H4 (cell line): ENCODE measurements around the gene SOX13. TPM values are rescaled to one million over a fixed set of nuclear protein-coding genes. Genes with fewer than 3 reads are reported as not detected.

Experiments
- DNase-seq: peaks from one replicate; pipeline ENCODE4 v3.0.0-alpha.2; 2015; ENCODE audit warnings: low spot score
- total RNA-seq: library from RNA; depleted of rRNA; stranded (reverse); fragments of >200 nt; shearing (Covaris generic); gene quantifications from 2 replicates; pipeline ENCODE4 v1.2.3, GENCODE V29; 2014

Gene SOX13
- total RNA-seq, 1 experiment from 2014 or later = 1.4 TPM

DNA sequence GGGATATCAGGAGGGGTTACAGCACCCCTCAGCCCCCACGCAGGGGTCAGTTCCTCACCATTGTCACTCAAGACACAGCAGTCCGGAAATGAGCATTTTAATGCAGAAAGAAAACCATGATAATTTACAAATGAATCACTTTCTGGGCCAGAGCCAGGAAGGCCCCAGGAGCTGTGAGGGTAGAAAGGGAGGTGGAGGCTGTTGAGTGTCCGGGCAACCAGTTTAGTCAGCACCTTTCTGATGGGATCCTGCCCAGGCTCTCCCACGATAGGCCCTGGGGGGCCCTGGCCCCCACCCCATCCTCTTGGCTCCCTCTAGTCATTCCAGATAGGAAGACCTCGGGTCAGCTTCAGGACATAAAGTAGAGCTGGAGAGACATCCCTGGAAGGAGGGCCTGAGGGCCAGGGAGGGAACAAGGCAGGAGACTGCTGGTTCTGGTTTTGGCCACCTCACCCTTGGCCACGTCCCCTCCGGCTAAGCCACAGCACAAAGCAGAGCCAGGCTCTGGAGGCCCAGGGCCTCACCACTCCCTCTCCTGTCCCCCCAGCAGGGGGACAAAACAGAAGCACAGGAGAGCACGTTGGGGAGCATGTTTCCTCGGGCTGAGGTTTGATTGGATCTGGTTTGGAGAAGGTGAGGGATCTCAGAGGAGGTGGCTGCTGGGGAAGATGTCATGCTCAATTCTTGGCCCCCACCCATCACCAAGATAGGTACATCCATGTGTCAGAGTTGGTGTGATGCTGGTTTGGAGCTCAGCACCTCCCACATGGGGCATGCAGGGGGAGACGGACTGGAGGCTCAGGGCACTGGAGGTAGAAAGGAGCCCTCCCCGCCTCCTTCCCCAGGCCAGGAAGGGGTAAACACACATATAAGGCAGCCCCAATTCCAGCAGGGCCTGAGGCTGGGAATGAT, 58.3 kb downstream of the SOX13 start:
- peak; percentile 73 for DNase-seq

DNA sequence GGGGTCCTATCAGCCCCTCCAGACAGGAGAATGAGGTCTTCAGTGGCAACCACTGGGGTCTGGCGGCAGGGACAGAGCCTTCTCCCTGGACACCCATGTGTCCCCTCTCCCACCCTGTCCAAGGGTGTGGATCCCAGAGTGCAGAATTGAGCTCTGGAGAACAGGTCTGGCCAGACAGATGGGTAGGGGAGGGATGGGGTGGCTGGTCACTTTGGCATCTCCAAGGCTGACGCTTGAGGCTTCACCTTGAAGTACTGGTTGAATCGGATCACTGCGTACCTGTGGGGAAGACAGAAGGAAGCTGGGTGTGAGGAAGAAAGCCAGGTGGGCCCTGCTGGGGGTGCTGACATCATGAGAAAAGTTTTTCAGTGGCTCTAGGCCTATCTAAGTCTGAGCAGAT, 59.1 kb downstream of the SOX13 start:
- no peak for DNase-seq

DNA sequence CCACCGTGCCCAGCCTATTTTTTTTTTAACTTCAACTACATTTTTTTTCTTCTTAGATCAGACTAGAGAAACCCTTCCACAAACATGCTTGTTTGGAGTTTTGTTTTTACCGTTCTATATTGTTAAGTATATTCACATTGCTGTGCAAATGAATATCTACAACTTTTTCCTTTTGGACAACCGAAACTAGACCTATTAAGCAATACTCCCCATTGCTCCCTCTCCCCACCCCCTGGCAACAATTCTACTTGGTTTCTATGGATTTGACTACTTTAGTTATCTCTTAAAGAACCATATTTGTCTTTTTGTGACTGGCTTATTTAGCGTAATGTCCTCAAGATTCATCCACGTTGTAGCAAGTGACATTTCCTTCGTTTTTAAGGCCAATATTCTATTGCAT, 59.8 kb downstream of the SOX13 start:
- no peak for DNase-seq

DNA sequence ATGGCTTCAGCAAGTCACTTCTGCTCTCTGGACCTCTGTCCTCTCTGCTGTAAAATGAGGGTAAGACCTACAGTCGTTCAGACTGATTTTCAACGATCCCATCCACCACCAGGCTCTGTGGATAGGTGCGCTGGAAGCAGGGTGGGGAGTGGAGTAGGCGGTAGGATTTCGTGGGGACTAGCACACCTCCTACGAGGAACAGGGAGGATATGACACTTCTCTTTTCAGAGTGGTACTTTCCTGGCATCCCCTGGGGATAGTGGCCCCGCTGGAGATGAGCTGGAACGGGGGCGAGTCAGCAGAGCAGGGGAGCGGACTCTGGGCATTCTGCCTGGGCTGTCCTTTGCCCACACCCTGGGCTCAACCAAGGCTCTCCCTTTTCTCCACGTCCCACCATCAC, 61.2 kb downstream of the SOX13 start:
- DNase-seq = no peak

DNA sequence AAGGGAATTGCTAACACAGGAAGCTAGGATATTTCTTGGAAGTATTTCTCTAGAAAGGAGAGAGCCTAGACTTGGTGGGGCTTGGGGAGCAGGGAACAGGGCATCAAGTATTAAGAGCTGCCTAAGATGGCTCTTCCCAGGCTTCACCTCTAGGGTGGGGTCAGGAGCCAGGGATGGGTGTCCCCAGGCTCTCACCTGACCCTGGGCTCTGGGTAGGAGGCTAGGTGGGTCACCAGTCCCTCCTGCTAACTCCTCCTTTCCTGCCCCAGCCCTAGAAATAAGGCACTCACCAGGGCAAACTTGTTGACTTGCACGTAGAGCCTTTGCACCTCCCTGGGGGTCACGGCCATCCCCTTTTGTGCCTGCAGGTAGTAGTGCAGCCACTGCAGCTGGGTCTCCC, 63.9 kb downstream of the SOX13 start:
- DNase-seq = no peak

DNA sequence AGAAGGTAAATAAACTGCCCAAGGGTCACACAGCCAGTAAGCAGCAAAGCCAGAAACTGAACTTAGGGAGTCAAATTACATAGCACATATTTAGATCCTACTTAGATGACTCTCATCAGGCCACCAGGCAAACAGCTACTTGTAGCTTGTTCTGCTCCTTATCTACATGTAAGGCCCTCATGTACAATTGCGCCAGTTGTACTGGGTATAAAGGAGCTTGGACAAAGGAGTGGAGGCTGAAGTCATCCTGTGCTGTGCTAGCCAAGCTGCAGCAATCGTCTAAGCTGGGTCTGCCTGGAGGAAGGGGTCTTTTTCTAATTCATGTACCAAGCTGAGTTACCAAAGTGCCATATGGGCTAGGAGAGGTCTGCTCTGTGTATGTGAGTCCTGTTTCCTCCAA, 66.2 kb downstream of the SOX13 start:
- DNase-seq = no peak

DNA sequence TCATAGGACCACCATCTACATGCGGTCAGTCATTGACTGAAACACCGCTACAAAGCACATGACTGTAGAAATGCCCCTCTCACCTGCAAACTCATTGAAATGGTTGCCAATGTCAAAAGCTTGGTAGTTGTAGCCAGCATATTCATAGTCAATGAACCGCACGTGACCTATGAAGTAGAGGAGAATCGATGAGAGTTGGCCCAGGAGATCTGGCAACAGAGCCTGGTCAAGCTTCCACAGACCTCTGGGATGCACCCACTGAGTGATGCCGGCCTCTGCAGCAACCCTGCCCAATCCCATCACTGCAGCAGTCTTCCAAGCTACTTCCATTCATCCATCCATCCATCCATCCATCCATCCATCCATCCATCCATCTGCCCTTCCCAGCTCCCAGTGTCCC, 67.0 kb downstream of the SOX13 start:
- DNase-seq = no peak

DNA sequence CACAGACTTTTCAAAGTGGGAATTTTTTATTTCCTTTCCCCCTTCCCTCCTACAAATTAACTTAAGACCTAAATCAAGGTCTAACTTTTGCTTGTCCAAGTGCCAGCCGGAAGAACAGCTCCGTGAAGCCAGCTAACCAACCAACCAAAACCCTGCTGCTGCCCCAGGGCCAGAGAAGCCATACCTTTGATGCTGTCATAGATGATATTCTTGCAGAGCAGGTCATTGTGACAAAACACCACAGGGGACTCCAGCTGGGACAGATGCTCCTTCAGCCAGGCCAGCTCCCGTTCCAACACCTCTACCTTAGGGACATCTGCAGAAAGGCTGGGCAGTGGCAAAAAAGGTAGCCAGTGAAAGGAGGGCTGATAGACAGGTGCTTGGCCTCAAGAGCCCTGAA, 68.2 kb downstream of the SOX13 start:
- no peak for DNase-seq

DNA sequence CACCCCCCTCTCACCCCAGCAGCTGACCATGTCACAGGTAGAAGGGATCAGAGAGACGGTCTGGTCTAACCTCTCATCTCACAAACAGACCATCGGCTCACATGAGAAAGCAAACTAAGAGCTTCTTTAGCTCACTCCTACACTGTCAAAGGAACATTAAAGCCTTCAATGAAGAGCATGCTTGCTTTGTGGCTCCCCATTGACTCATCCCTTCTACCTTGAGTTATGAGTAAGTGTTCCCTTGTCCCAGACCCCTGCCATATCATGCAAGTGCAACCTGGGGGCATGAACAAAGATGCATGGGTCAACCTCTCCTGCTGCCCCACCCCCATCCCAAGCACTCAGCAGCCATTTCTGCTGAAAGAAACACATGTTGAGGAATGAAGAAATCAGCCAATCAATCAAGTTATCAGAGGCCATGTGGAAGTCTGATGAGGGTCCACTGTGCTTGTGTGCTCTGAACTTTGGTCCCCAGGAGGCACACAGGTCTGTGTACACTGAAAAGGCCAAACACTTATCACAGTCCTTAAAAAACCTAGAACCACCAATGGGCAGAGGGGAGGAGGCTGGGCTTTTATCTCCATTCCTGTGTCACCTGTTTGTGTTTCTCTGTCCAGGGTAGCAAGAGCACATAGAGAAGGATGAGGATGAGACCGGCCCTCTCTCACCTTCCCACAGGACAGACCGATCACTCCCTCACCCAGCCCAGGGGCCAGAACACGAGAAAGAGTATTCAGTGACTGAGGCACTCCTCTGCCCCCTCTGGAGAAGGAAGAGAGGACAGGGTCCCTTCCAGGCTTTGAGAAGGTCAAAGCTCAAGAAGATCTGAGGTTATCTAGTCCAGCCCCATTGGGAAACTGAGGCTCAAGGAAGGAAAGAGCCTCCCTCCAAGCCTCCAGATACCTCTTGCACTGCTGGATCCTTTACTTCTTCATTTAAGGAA, 69.4 kb downstream of the SOX13 start:
- no peak for DNase-seq

DNA sequence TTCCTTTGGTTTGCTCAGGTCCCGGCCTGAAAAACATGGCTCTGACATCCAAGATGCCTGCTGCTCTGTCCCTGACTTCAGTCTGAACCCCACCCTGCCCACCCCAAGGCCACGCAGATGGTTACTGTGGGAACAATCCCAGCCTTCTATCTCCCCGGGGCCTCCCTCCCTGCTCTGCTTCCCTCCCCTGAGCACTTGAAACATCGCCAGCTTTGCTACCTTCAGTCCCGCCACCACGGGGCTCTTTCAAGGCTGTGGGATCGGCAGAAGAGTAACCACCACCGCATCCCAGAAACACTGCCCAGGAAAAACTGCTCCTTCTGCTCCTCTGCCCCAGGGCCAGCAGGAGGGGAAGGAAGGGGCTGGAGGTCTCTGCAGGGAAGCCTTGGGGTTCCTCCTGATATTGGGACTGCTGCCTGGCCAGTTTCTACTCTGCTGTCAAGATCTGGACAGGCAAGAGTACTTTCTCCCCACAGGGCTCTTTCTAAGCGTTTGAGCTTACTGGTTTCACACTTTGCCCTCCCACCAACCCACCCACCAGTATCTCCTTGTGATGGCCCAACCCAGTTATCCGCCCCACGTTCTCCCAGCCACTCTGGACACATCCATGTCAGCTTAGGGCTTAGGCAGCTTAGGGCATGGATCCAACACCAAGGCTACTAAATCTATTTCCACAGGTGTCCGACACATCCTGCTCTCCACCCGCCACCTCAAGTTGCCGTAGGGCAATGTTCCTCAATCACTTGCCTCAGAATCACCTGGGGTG, 70.5 kb downstream of the SOX13 start:
- no peak for DNase-seq

DNA sequence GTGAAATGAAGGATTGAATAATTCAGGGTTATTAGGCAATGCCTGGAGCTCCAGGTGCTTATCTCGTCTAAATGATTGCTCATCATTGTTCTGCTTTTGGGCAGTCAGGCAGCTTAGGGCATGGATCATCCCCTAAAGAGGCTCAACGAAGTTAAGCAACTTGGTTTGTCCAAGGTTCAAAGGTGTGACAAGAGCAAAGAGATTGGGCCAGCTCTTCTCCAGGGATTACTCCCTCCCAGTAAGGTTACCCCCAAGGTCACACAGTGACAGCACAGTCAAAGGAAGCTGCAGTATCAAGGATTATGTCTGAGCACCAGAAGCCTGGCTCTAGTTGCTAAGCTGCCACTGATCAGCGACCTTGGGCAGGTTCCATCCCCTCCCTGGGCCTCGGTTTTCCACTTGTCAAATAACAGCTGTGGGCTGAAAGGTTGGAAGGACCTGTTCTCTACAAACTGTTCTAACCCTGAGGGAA, 72.2 kb downstream of the SOX13 start:
- no peak for DNase-seq

DNA sequence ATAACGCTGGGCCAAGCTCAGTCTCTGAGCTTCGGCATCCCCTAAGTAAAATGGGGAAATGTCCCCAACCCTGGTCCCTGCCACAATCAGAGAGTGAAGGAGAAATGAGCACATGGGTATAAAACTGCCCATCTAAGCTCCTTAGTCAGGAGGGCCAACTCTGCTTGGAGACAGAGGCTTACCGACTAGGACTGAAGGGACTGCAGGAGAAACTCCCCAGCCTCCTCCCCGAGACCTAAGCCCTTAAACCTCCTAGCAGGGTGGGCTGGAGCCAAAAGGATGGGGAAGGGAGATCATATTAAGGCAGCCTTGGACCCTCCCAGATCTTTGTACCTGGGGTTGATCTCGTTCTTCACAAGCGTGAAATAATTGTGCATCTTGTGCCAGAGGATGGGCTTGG, 73.4 kb downstream of the SOX13 start:
- no peak for DNase-seq

DNA sequence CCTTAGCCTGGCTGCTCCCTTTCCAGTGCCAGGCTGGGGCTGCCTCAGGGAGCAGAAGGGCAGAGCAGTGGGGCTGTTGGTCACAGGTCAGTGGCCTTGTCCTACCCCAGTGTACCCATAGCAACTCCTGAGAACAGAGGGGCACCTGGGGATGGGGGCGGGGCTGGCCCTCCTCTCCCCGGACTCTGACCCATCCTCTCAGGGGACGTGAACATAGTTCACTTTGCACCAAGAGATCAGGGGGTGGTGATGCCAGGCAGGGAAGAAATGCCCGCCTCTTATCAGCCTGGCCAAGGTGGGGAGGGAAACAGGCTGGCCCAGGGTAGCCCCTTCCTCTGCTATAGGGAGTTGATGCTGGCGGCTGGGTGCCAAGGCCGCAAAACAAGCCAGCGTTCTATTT, 74.0 kb downstream of the SOX13 start:
- no peak for DNase-seq

DNA sequence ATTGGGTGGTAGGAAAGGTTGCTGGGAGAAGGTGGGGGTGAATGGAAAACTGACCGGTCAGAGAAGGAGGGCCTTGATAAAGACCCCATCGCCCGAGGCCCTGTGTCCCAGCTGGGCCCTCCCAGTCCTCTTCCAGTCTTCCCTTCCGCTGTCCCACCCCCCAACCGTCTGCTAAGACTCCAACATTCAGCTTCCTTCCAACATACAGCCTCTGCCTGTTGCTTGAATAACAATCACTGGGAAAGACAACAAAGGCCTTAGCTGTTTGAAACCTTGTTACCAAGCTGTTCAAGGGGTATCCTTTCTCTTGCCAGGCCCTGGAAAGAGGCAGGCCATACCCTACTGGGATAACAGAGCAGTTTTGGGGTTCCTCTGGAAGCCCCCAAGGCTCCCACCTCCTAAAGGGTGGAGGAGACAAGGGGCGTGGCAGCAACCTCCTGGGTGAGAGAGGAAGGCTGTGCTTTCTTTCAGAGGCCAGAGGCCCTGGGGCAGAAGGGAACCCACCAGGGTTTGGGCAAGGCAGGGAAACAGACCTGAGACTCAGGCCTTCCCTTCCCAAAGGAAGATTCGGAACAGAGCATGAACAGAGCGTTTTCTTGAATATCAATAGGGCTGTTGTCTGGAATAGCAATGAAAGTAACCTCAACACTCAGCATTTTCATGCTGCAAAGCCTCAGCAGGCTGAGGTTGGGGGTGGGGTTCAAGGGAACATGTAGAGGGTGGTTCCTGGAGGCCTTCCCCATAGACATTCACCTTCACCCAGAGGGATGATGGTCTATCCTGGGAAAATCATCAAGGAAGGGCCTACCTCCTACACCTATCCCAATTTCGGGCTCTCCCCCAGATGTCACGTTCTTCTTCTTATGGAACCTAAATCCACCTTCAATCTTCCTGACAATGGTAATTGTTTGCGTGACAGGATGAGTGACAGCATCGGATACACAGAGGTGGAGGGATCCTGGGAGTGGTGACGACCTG, 74.8 kb downstream of the SOX13 start:
- no peak for DNase-seq

DNA sequence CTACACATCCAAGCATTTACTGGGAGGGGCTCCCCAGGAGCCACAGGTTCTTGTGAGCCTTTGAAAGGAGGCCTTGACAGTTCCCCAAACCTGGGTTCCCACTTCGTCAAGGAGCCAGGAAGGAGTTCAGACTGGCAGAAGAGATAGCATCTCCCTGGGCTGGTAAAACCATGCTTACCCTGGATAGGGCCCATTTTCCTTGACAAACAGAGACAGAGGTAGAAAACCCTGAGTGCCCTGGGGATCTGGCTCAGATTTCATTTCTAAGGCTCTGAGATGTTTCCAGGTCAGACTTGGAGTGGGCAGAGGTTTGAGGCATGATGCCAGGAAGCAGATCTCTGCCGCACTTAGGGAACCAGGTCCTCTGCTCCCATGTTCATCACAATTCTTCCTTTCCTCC, 76.2 kb downstream of the SOX13 start:
- DNase-seq = no peak

DNA sequence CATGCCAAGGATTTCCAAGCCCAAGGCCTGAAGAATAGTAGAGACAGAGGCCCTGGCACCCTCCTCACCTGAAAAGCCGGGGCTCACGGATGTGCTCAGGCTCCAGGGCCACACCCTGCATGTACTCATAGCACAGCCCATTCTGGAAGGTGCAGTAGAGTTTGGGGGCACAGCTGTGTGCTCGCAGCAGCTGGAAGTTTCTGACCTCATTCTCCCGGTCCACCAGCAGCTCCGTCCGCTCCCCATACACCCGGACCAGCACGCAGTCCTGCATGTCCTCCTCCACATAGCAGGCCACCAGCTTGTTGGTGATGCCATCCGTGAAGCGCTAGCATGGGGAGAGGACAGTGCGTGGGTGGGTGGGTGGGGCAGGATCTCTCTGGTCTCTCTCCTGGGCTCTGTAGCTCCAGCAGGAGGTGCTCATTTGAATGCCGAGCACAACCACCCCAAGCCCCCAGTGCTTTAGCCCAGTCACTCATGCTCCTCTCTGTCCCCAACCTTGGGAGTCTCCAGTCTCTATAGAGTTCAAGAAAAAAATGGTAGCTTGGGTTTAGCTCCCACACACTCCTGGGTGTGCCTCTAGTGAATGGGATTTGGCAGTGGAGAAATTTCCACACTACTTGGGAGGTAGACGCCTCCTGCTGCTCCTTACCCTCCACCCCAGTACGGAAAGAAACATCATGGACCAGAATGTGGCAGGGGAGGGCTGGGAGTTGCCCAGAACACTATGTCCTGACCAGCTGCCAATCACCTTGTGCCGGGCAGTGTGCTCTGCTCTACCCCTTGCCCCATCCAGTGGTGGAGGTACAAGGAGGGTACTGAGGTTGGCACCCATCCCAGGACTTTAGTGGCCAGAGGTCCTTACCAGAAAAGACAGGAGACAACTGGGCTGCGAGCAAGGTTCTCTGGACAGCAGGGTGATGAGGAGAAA, 77.0 kb downstream of the SOX13 start:
- DNase-seq = no peak

DNA sequence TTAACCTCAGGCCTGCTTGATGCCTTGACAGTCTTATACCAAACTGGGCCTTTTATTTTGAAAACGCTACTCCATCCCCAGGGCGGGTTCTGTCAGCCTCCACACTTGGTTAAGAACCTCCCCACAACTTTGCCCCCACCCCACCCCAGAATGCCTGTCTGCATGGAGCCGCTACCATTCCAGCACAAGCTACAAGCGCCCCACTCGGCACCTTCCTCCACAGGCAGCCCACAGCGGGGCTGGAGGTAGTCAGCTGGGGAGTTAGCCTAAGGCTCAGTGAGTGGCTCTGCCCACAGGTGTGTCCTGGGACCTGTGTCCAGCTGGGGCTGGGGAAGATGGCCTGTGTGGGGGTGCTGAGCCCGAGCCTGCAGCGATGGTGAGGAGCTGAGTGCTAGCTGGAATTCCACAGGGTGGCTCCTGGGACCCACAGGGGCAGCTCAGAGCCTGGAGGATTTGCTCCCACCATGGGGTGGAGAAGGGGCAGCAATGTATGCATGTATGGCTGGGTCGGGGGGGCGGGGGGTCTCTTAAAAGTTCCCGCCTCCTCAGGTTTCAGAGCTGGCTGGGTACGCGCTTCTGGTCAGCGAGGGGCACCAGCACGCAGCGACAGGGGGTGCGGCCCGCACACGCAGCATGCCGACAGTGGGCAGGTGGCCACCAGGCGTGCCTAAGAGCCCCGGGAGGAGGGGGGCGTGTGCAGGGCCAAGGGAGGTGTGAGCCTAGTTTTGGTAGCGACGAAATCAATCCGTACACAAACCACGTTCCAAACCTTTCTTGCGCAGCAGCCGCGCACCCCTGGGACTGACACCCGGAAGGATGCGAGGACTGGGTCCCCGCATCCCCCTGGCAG, 78.0 kb downstream of the SOX13 start:
- no peak for DNase-seq

DNA sequence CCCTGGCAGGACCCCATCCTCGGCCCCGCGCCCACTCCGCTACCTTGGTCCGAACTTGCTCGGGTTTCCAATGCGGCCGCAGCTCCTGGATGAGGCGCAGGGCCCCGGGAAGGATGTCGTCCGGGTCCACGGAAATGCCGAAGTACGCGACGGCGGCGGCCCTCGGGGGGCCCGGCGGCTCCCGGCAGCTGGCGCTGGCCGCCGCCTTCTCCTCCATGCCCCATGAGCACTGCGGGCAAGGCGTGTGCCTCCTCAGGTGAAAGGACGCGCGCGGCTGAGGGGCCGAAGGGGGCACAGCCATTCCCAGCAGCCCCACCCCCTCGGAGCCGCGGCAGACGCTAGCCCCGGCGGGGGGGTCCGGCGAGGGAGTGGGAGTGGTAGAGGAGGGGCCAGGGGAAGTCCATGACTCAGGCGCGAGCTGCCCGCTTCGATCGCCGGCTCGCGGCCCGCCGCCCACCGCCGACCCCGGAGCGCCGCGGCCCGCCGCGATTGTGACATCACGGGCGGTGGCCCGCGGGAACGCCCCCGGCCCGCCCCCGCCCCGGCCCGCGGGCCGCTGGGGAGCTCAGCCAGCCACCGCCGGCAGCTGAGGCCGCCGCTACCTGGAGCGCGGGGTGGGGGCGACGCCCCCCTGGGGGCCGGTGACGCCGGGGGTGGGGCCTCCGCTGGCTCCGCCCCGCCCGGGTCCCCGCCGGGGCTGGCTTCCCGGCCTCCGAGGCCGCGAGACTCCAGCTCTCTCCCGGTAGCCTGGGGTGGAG, 78.8 kb downstream of the SOX13 start, which contains the start of gene ETNK2:
Gene ETNK2, minus strand, starts transcription at position 493 of the 758 bp plus-strand sequence. Its CDS starts 192 bp downstream, at position 301.
- peak; percentile 34 for DNase-seq
